GM12878 (cell line): Measurements from ENCODE around the gene SYTL4. TPM values are rescaled to one million over a fixed set of nuclear protein-coding genes. Genes with fewer than 3 reads are reported as not detected.

Experiments
- ATAC-seq: fragments of 200-7000 bp; cut with Tn5 transposase; 3 replicates; pipeline ENCODE4 v1.9.1; 2020; ENCODE audit warnings: mild to moderate bottlenecking, moderate library complexity
- BruUV-seq: library from RNA; stranded (reverse); fragments of 400-500 nt; replicated peaks from 2 replicates; lab custom pipeline; 2021; lab: Mats Ljungman, UMichigan
- CTCF ChIA-PET: fragments of 300-600 bp; sonication (Branson Sonifier 250); formaldehyde crosslinking; extraction: SDS; loops from one replicate; lab custom pipeline; 2021; ENCODE audit warnings: inconsistent platforms; lab: Yijun Ruan, JAX
- POLR2A ChIA-PET: fragments of 350-600 bp; formaldehyde crosslinking; extraction: SDS; loops from one replicate; lab custom pipeline; 2021; ENCODE audit warnings: inconsistent platforms; lab: Charles Lee
- RAD21 ChIA-PET: fragments of 300-600 bp; sonication (Branson Sonifier 250); formaldehyde crosslinking; loops from one replicate; lab custom pipeline; 2023; ENCODE audit warnings: antibody characterized with exemption; ENCODE audit not compliant: unreplicated experiment; lab: Charles Lee
- SMC1A ChIA-PET: fragments of 300-600 bp; sonication (Branson Sonifier 250); formaldehyde crosslinking; loops from one replicate; lab custom pipeline; 2023; ENCODE audit not compliant: unreplicated experiment, uncharacterized antibody; lab: Charles Lee
- DNase-seq: peaks from one replicate; pipeline ENCODE4 v3.0.0-alpha.2; 2011; ENCODE audit warnings: low read depth, low spot score
- FAIRE-seq: peaks from 3 replicates; lab custom pipeline; 2011; peaks lifted over from hg19 to GRCh38; lab: Jason Lieb, UNC
- H2AFZ ChIP-seq: 2 replicates; pipeline ENCODE4 v1.6.0; 2011; ENCODE audit warnings: low read depth, low read length, control low read depth; ENCODE audit not compliant: control insufficient read depth
- H3K27ac ChIP-seq: 2 replicates; pipeline ENCODE4 v1.5.1; 2011; ENCODE audit warnings: control low read depth; ENCODE audit not compliant: control insufficient read depth, insufficient read depth
- H3K27me3 ChIP-seq, 2 experiments: replicated peaks in 1 of 2; 2 replicates each; pipeline versions ENCODE4 v1.6.0 to v1.6.1; 2011; ENCODE audit warnings: low read length in 1 of 2; ENCODE audit not compliant: control insufficient read depth in 2 of 2, insufficient read depth in 2 of 2
- H3K36me3 ChIP-seq, 2 experiments: 2 replicates each; pipeline ENCODE4 v1.5.1; 2011; ENCODE audit warnings: low read length in 1 of 2; ENCODE audit not compliant: control insufficient read depth in 2 of 2, insufficient read depth in 2 of 2
- H3K4me1 ChIP-seq: 2 replicates; pipeline ENCODE4 v1.6.1; 2011; ENCODE audit warnings: mild to moderate bottlenecking, low read length, moderate library complexity, mixed read lengths; ENCODE audit not compliant: control insufficient read depth, insufficient read depth
- H3K4me2 ChIP-seq: 2 replicates; pipeline ENCODE4 v1.6.0; 2011; ENCODE audit warnings: control low read depth; ENCODE audit not compliant: control insufficient read depth, insufficient read depth
- H3K4me3 ChIP-seq: fragments of 200-600 bp; sonication (generic); 2 replicates; pipeline ENCODE4 v1.5.1; 2016
- H3K79me2 ChIP-seq: 2 replicates; pipeline ENCODE4 v1.6.0; 2011; ENCODE audit warnings: low read length; ENCODE audit not compliant: control insufficient read depth, insufficient read depth
- H3K9ac ChIP-seq: 2 replicates; pipeline ENCODE4 v1.8.0; 2011; ENCODE audit warnings: low read length, control low read depth, mixed read lengths; ENCODE audit not compliant: control insufficient read depth, insufficient read depth
- H3K9me3 ChIP-seq: replicated peaks from 3 replicates; pipeline ENCODE4 v1.5.1; 2011; ENCODE audit warnings: mild to moderate bottlenecking, low read length; ENCODE audit not compliant: control insufficient read depth, insufficient read depth
- H4K20me1 ChIP-seq: 2 replicates; pipeline ENCODE4 v1.6.0; 2011; ENCODE audit not compliant: control insufficient read depth, insufficient read depth
- ATF7 ChIP-seq: fragments of 450-650 bp; IDR thresholded peaks from 2 replicates; pipeline ENCODE4 v1.6.1; 2016; ENCODE audit warnings: low read depth, mild to moderate bottlenecking
- CEBPB ChIP-seq, 2 experiments: fragments of 150-350 bp in 1 of 2; IDR thresholded peaks; 2 replicates each; pipeline ENCODE4 v1.6.1; 2012 to 2014; ENCODE audit warnings: low read depth in 2 of 2, low read length in 2 of 2, borderline replicate concordance in 1 of 2, inconsistent platforms in 1 of 2
- EED ChIP-seq: sonication (generic); IDR thresholded peaks from 2 replicates; pipeline ENCODE4 v1.6.1; 2016; ENCODE audit warnings: antibody characterized with exemption, low read depth
- HDGF ChIP-seq: fragments of 450-650 bp; IDR thresholded peaks from 2 replicates; pipeline ENCODE4 v1.6.1; 2016; ENCODE audit warnings: antibody characterized with exemption
- IRF3 ChIP-seq: fragments of 450-650 bp; IDR thresholded peaks from 2 replicates; pipeline ENCODE4 v1.6.1; 2014; ENCODE audit warnings: mild to moderate bottlenecking
- IRF5 ChIP-seq: fragments of 450-650 bp; IDR thresholded peaks from 2 replicates; pipeline ENCODE4 v1.6.1; 2017; ENCODE audit warnings: borderline replicate concordance
- MEF2B ChIP-seq: fragments of 450-650 bp; IDR thresholded peaks from 2 replicates; pipeline ENCODE4 v1.6.1; 2018; ENCODE audit warnings: mild to moderate bottlenecking, moderate library complexity; ENCODE audit not compliant: partially characterized antibody, poor library complexity, severe bottlenecking
- NR2C1 ChIP-seq: fragments of 450-650 bp; IDR thresholded peaks from 2 replicates; pipeline ENCODE4 v1.6.1; 2017; ENCODE audit warnings: antibody characterized with exemption, mild to moderate bottlenecking, moderate library complexity
- PAX8 ChIP-seq: fragments of 450-650 bp; IDR thresholded peaks from 2 replicates; pipeline ENCODE4 v1.6.1; 2017; ENCODE audit warnings: mild to moderate bottlenecking, moderate library complexity
- POLR2A ChIP-seq: IDR thresholded peaks from 2 replicates; pipeline ENCODE4 v1.6.1; 2011; ENCODE audit warnings: low read depth, mild to moderate bottlenecking, low read length
- SIN3A ChIP-seq: IDR thresholded peaks from 2 replicates; pipeline ENCODE4 v1.6.1; 2012; ENCODE audit warnings: low read depth, low read length, improper control_type of control experiment
- SPI1 ChIP-seq: IDR thresholded peaks from 2 replicates; pipeline ENCODE4 v1.6.1; 2011; ENCODE audit warnings: low read depth, mild to moderate bottlenecking, low read length, moderate library complexity, borderline replicate concordance; ENCODE audit not compliant: insufficient read depth
- SREBF2 ChIP-seq: IDR thresholded peaks from 2 replicates; pipeline ENCODE4 v1.6.1; 2012; ENCODE audit warnings: mild to moderate bottlenecking, low read length
- STAT3 ChIP-seq: IDR thresholded peaks from 2 replicates; pipeline ENCODE4 v1.6.1; 2011; ENCODE audit warnings: low read depth, low read length, improper control_type of control experiment
- ZBTB33 ChIP-seq: fragments of 450-650 bp; IDR thresholded peaks from 2 replicates; pipeline ENCODE4 v1.6.1; 2017; ENCODE audit warnings: mild to moderate bottlenecking
- ZBTB40 ChIP-seq: fragments of 450-650 bp; IDR thresholded peaks from 2 replicates; pipeline ENCODE4 v1.6.1; 2016; ENCODE audit warnings: mild to moderate bottlenecking, moderate library complexity, borderline replicate concordance
- ZSCAN29 ChIP-seq: fragments of 450-650 bp; IDR thresholded peaks from 2 replicates; pipeline ENCODE4 v1.6.1; 2017; ENCODE audit warnings: mild to moderate bottlenecking, moderate library complexity
- ZZZ3 ChIP-seq: IDR thresholded peaks from 2 replicates; pipeline ENCODE4 v1.6.1; 2011; ENCODE audit warnings: low read depth; ENCODE audit not compliant: control insufficient read depth, insufficient read length
- WGBS: methylation state at CpG from one replicate; pipeline ENCODE4 v1.1.6; 2016; ENCODE audit warnings: low lambda C conversion rate; ENCODE audit not compliant: insufficient replicate concordance, insufficient coverage; ENCODE audit errors: missing lambda C conversion rate; 5-methylcytosine and 5-hydroxymethylcytosine counted together
- in situ Hi-C: fragments of 300-500 bp; cut with MboI; formaldehyde crosslinking; loops from 9 replicates; pipeline ENCODE4 v1.14.3; 2018; ENCODE audit warnings: mixed read lengths
- intact Hi-C: fragments of 100-400 bp; cut with micrococcal nuclease; formaldehyde crosslinking; loops from one replicate; pipeline ENCODE4 v1.14.2; 2022; ENCODE audit not compliant: unreplicated experiment
- polyA plus RNA-seq, 11 experiments: library from polyadenylated mRNA; depleted of rRNA in 4 of 11; unstranded in 6 of 11; stranded (reverse) in 5 of 11; fragments of >200 nt; fragmentation: Nextera tagmentation in 4 of 11; fragmentation: Illumina TruSeq in 1 of 11; extraction: Ambion mirVana in 4 of 11; extraction: Trizol in 1 of 11; gene quantifications; 1 replicate in 1 of 11; 2 replicates in 10 of 11; pipeline versions ENCODE4 v1.2.1 to v1.2.3, GENCODE V29; 2011 to 2016; ENCODE audit warnings: inconsistent platforms in 2 of 11, missing spikeins in 2 of 11, low read depth in 1 of 11
- total RNA-seq, 4 experiments: library from RNA; depleted of rRNA in 3 of 4; stranded (reverse); fragments of >200 nt in 3 of 4; fragmentation: Illumina TruSeq in 1 of 4; extraction: Trizol in 1 of 4; gene quantifications; 2 replicates each; pipeline versions ENCODE4 v1.2.1 to v1.2.3, GENCODE V29; 2013 to 2021

Gene SYTL4
- total and polyA plus RNA-seq, 10 of the 15 experiments (the other 5 are each of a cell fraction or from before 2014, with no cell fraction given), result 0.07 to 0.74 (median 0.19) TPM; not detected in 2

- RAD21 ChIA-PET, result no interaction called here
- 0% methylated on average over 3 of the region's 3 CpGs for WGBS
- H2AFZ ChIP-seq, result no peak overlapping the region
- BruUV-seq, result no TSS peak
- ATAC-seq (no peak), FAIRE-seq (no peak)
- no peaks in the 10 kb centered on the region for H3K36me3 ChIP-seq
- no peaks in the 10 kb centered on the region for H3K4me1 ChIP-seq
- H3K27me3 ChIP-seq, result no peaks in the 10 kb centered on the region; a peak in 1 of 4 replicates
- TF ChIP-seq POLR2A (no peak), IRF3 (no peak), PAX8 (no peak), MEF2B (no peak), ZBTB33 (no peak), STAT3 (no peak), IRF5 (no peak), ZSCAN29 (no peak), SREBF2 (no peak), SIN3A (no peak), CEBPB (IDR thresholded peaks at IDR 0.05; ENCODE audit: borderline replicate concordance in 1 of 2, low read depth in 2 of 2, low read length in 2 of 2) (no peak), HDGF (no peak), ZBTB40 (no peak), ATF7 (no peak), EED (no peak), ZZZ3 (no peak), NR2C1 (no peak), SPI1 (no peak)
- TF ChIP-seq, all 136 proteins: peak for 0
- H3K4me3 ChIP-seq, result no peak overlapping the region
- CTCF ChIA-PET, result interaction anchor here (1.3 to 1.9 kb wide), 2 partner anchors 9 to 87 kb away, joined by 7 read pairs; no protein-coding TSS in a partner anchor
- H3K27ac ChIP-seq, result no peak overlapping the region
- DNase-seq, result no peak
- H3K9ac ChIP-seq, result no peak overlapping the region
- intact Hi-C loops, result no loop called here
- in situ Hi-C loops, result no loop called here
- no peaks in the 10 kb centered on the region for H3K79me2 ChIP-seq
- SMC1A ChIA-PET, result no interaction called here
- H3K4me2 ChIP-seq, result no peak overlapping the region
- H4K20me1 ChIP-seq, result no peaks in the 10 kb centered on the region
- H3K9me3 ChIP-seq, result no peaks in the 10 kb centered on the region
- POLR2A ChIA-PET, result no interaction called here
Measured at GRCh38 chrX:100681599-100681998, 50.3 kb downstream of the SYTL4 start.
